CD4-positive, CD25-positive, alpha-beta regulatory T cell (primary cell): ENCODE data around the gene NFIC. TPM values are rescaled to one million over a fixed set of nuclear protein-coding genes. Genes with fewer than 3 reads are reported as not detected.

Experiments
- ATAC-seq, 2 donors: fragments of 150-1000 bp; cut with Tn5 transposase; one replicate each; pipeline ENCODE4 v1.10.0; 2021; ENCODE audit warnings: low read depth in 2 of 2, moderate number of reproducible peaks in 2 of 2, moderate library complexity in 1 of 2
- DNase-seq, 3 donors: peaks; one replicate each; pipeline versions ENCODE4 v3.0.0 to v3.0.0-alpha.2; 2012 to 2022; ENCODE audit warnings: mixed read lengths in 1 of 3
- H3K27ac ChIP-seq: one replicate; pipeline ENCODE4 v1.7.0; 2013; ENCODE audit warnings: mild to moderate bottlenecking, low read length; ENCODE audit not compliant: insufficient read depth, poor library complexity, severe bottlenecking
- H3K27me3 ChIP-seq: one replicate; pipeline ENCODE4 v1.7.0; 2013; ENCODE audit warnings: low read length; ENCODE audit not compliant: control insufficient read depth, insufficient read depth
- H3K36me3 ChIP-seq: one replicate; pipeline ENCODE4 v1.7.0; 2013; ENCODE audit warnings: mild to moderate bottlenecking, low read length, moderate library complexity; ENCODE audit not compliant: control insufficient read depth, insufficient read depth
- H3K4me1 ChIP-seq: 2 replicates; pipeline ENCODE4 v1.7.0; 2013; ENCODE audit warnings: mild to moderate bottlenecking, low read length; ENCODE audit not compliant: insufficient read depth, control insufficient read depth, poor library complexity, severe bottlenecking
- H3K4me3 ChIP-seq: one replicate; pipeline ENCODE4 v1.7.0; 2013; ENCODE audit warnings: low read depth, mild to moderate bottlenecking, low read length, moderate library complexity
- H3K9me3 ChIP-seq, 2 experiments: 1 replicate in 1 of 2; 2 replicates in 1 of 2; pipeline ENCODE4 v1.7.0; 2013; ENCODE audit warnings: low read length in 2 of 2, mild to moderate bottlenecking in 1 of 2, moderate library complexity in 1 of 2; ENCODE audit not compliant: control insufficient read depth in 2 of 2
- H3K27ac Mint-ChIP-seq, 3 donors: one replicate each; pipeline ENCODE4 v1.8.0; 2020 to 2022; ENCODE audit warnings: mild to moderate bottlenecking in 3 of 3, mixed read lengths in 3 of 3, moderate library complexity in 2 of 3
- H3K27me3 Mint-ChIP-seq: one replicate; pipeline ENCODE4 v1.8.0; 2022; ENCODE audit warnings: mild to moderate bottlenecking, mixed read lengths
- H3K36me3 Mint-ChIP-seq: one replicate; pipeline ENCODE4 v1.8.0; 2020; ENCODE audit warnings: mixed read lengths
- H3K4me1 Mint-ChIP-seq, 4 donors: one replicate each; pipeline ENCODE4 v1.8.0; 2020 to 2022; ENCODE audit warnings: mixed read lengths in 4 of 4, mild to moderate bottlenecking in 1 of 4
- H3K4me3 Mint-ChIP-seq, 4 donors: one replicate each; pipeline ENCODE4 v1.8.0; 2020 to 2022; ENCODE audit warnings: mild to moderate bottlenecking in 4 of 4, mixed read lengths in 4 of 4, moderate library complexity in 3 of 4
- H3K9me3 Mint-ChIP-seq, 7 donors: one replicate each; pipeline ENCODE4 v1.8.0; 2020 to 2022; ENCODE audit warnings: mixed read lengths in 7 of 7, mild to moderate bottlenecking in 3 of 7, moderate library complexity in 2 of 7
- polyA plus RNA-seq, 4 donors: library from polyadenylated mRNA; unstranded; fragments of 300-500 nt; fragmentation: Illumina TruSeq; gene quantifications; one replicate each; pipeline ENCODE4 v1.2.3, GENCODE V29; 2021
- total RNA-seq: library from RNA; stranded (reverse); gene quantifications from one replicate; pipeline ENCODE4 v1.2.3, GENCODE V29; 2022

Gene NFIC
- total and polyA plus RNA-seq, 5 donors from 2014 or later: 3.7 to 17.8 (median 4.2) TPM

DNA sequence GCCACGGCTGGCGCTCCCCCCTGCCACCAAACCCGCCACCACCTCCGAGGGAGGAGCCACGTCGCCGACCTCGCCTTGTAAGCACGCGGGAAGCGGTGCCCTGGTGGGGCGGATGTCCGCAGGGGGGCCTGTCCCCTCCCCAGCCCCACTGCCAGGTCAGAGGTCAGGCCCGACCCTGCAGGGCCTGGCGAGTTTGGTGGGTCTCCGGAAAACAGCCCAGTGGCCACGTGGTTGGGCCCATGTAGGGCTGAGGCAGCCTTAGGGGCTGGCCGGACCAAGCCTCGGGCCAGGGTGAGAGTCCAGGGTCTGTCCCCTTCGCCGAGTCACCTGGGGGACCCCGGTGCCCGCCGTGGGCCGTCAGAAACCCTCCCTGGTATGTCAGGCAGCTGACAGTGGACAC is 87.5 kb downstream of the NFIC start:
- ATAC-seq (no peak), DNase-seq (no peak)
- no peak overlapping the region for H3K27ac ChIP-seq
- H3K36me3 Mint-ChIP-seq: peaks cover 3% of the 10 kb centered on the region
- H3K27me3 ChIP-seq: no peaks in the 10 kb centered on the region
- no peaks in the 10 kb centered on the region for H3K4me1 Mint-ChIP-seq
- H3K9me3 ChIP-seq: no peaks in the 10 kb centered on the region
- no peaks in the 10 kb centered on the region for H3K4me1 ChIP-seq
- no peaks in the 10 kb centered on the region for H3K27me3 Mint-ChIP-seq
- no peak overlapping the region for H3K27ac Mint-ChIP-seq
- no peak overlapping the region for H3K4me3 ChIP-seq
- H3K36me3 ChIP-seq: peaks cover 11% of the 10 kb centered on the region
- no peaks in the 10 kb centered on the region for H3K9me3 Mint-ChIP-seq
- H3K4me3 Mint-ChIP-seq: no peak overlapping the region

- no peak for DNase-seq
- no peaks in the 10 kb centered on the region for H3K9me3 ChIP-seq
- no peak overlapping the region for H3K27ac ChIP-seq
- no peak for ATAC-seq
- H3K9me3 Mint-ChIP-seq: no peaks in the 10 kb centered on the region
- no peaks in the 10 kb centered on the region for H3K4me1 Mint-ChIP-seq
- no peak overlapping the region for H3K4me3 Mint-ChIP-seq
- H3K4me1 ChIP-seq: no peaks in the 10 kb centered on the region
- peaks cover 3% of the 10 kb centered on the region for H3K36me3 Mint-ChIP-seq
- H3K27me3 ChIP-seq: no peaks in the 10 kb centered on the region
- H3K27me3 Mint-ChIP-seq: no peaks in the 10 kb centered on the region
- H3K4me3 ChIP-seq: no peak overlapping the region
- peaks cover 8% of the 10 kb centered on the region for H3K36me3 ChIP-seq
- H3K27ac Mint-ChIP-seq: no peak overlapping the region
Observed at GRCh38 chr19:3454656-3455392, 88.4 kb downstream of the NFIC start.

GRCh38 chr19:3455393-3455955 is 89.1 kb downstream of the NFIC start:
- peaks cover 3% of the 10 kb centered on the region for H3K36me3 Mint-ChIP-seq
- no peaks in the 10 kb centered on the region for H3K27me3 Mint-ChIP-seq
- no peak overlapping the region for H3K27ac ChIP-seq
- peaks cover 8% of the 10 kb centered on the region for H3K36me3 ChIP-seq
- H3K9me3 Mint-ChIP-seq: no peaks in the 10 kb centered on the region
- ATAC-seq (no peak), DNase-seq (no peak)
- H3K4me1 ChIP-seq: no peaks in the 10 kb centered on the region
- H3K9me3 ChIP-seq: no peaks in the 10 kb centered on the region
- no peak overlapping the region for H3K27ac Mint-ChIP-seq
- no peak overlapping the region for H3K4me3 Mint-ChIP-seq
- H3K4me3 ChIP-seq: no peak overlapping the region
- H3K4me1 Mint-ChIP-seq: no peaks in the 10 kb centered on the region
- H3K27me3 ChIP-seq: no peaks in the 10 kb centered on the region

DNA sequence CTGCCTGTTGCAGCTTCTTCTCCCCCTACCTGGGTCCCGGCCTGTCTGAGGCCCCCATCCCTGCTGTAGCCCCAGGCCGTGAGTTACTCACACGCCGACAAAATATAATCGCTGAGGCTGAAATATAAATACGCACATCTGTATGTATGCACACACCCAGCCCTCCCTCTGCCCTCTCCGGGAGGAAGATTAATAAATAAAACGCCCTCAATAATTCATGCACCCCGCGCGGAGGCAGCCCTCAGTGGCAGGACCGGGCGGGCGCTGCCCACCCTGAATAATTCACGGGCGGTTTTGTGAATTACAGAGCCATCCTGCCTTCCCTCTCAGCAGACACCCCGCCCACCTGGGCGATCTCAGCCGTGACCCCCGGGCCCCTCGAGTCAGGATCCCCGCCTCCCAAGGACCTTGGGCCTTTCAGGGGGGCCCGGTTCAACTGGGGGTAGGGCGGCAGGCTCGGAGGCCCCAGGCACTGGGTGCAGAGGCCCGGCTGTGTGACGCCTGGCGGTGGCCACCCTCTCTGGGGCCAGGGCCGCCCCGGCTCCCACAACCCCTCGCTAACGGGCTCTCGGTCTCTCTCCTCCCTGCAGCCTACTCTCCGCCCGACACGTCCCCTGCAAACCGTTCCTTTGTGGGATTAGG is 89.7 kb downstream of the NFIC start:
- Mint-ChIP-seq H3K27me3 (no peaks in the 10 kb centered on the region), H3K4me1 (no peaks in the 10 kb centered on the region), H3K4me3 (no peak overlapping the region), H3K36me3 (peaks cover under 1% of the 10 kb centered on the region), H3K27ac (no peak overlapping the region), H3K9me3 (no peaks in the 10 kb centered on the region)
- Histone ChIP-seq H3K9me3 (no peaks in the 10 kb centered on the region), H3K36me3 (peaks cover 8% of the 10 kb centered on the region), H3K27me3 (no peaks in the 10 kb centered on the region), H3K4me3 (no peak overlapping the region), H3K27ac (no peak overlapping the region), H3K4me1 (no peaks in the 10 kb centered on the region)
- DNase-seq (no peak), ATAC-seq (no peak)

DNA sequence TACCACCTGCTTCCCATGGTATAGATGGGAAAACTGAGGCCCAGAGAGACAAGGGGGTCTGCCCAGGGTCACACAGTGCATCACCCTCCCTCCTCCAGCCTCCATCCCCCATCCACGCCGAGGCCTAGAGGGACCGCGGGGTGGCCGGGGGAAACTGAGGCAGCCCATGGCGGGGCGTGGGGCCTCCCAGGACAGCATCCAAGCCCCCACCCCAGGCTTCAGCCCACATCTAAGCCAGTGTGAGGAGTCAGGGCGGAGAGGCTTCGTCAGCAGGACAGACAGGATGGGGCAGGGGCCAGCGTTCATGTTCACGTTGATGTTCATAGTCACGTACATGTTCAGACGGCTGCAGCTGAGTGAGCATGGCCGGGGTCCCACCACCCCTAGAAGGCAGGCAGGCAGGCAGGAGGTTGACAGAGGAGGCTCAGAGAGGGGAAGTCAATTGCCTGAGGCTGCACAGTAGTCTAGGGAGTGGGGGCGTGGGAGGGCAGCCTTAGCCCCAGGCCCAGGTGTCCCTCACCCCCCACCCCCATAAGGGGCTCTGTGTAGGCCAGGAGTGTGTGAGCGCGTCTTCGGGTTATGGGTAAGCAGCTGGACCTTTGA is 90.6 kb downstream of the NFIC start:
- H3K4me1 Mint-ChIP-seq: no peaks in the 10 kb centered on the region
- DNase-seq (no peak), ATAC-seq (no peak)
- no peak overlapping the region for H3K27ac Mint-ChIP-seq
- H3K4me3 Mint-ChIP-seq: no peak overlapping the region
- H3K27me3 ChIP-seq: no peaks in the 10 kb centered on the region
- H3K4me1 ChIP-seq: no peaks in the 10 kb centered on the region
- H3K36me3 Mint-ChIP-seq: no peaks in the 10 kb centered on the region
- H3K36me3 ChIP-seq: peaks cover 8% of the 10 kb centered on the region
- H3K4me3 ChIP-seq: no peak overlapping the region
- H3K27ac ChIP-seq: no peak overlapping the region
- H3K9me3 ChIP-seq: no peaks in the 10 kb centered on the region
- no peaks in the 10 kb centered on the region for H3K27me3 Mint-ChIP-seq
- no peaks in the 10 kb centered on the region for H3K9me3 Mint-ChIP-seq

GRCh38 chr19:3457528-3458228 is 91.3 kb downstream of the NFIC start:
- Mint-ChIP-seq H3K9me3 (no peaks in the 10 kb centered on the region), H3K4me3 (no peak overlapping the region), H3K27ac (no peak overlapping the region), H3K36me3 (no peaks in the 10 kb centered on the region), H3K27me3 (no peaks in the 10 kb centered on the region), H3K4me1 (no peaks in the 10 kb centered on the region)
- no peaks in the 10 kb centered on the region for H3K9me3 ChIP-seq
- no peak for DNase-seq
- H3K4me1 ChIP-seq: no peaks in the 10 kb centered on the region
- no peak overlapping the region for H3K4me3 ChIP-seq
- H3K27me3 ChIP-seq: no peaks in the 10 kb centered on the region
- peaks cover 6% of the 10 kb centered on the region for H3K36me3 ChIP-seq
- ATAC-seq: no peak
- no peak overlapping the region for H3K27ac ChIP-seq

- no peak overlapping the region for H3K27ac Mint-ChIP-seq
- no peaks in the 10 kb centered on the region for H3K4me1 Mint-ChIP-seq
- Histone ChIP-seq H3K9me3 (no peaks in the 10 kb centered on the region), H3K4me1 (no peaks in the 10 kb centered on the region), H3K27me3 (no peaks in the 10 kb centered on the region), H3K27ac (no peak overlapping the region), H3K4me3 (no peak overlapping the region), H3K36me3 (peaks cover 3% of the 10 kb centered on the region)
- no peaks in the 10 kb centered on the region for H3K9me3 Mint-ChIP-seq
- H3K36me3 Mint-ChIP-seq: no peaks in the 10 kb centered on the region
- ATAC-seq (no peak), DNase-seq (no peak)
- H3K4me3 Mint-ChIP-seq: no peak overlapping the region
- H3K27me3 Mint-ChIP-seq: no peaks in the 10 kb centered on the region
Observed at GRCh38 chr19:3458229-3459088, 92.1 kb downstream of the NFIC start.
